Epithelial cell of esophagus (primary cell): ENCODE data around the gene REEP1.

Experiments used
- DNase-seq: peaks from one replicate; pipeline ENCODE4 v3.0.0; 2010; ENCODE audit warnings: low read depth
- H3K4me3 ChIP-seq: 2 replicates; pipeline ENCODE4 v1.5.1; 2011; ENCODE audit warnings: mild to moderate bottlenecking, low read length, control low read depth
- TF ChIP-seq, protein P1 (sequence below): IDR thresholded peaks from 2 replicates; pipeline ENCODE4 v1.5.1; 2011; ENCODE audit warnings: low read depth, mild to moderate bottlenecking, low read length, control low read depth, inconsistent platforms; ENCODE audit not compliant: insufficient read depth; ENCODE audit errors: missing control alignments

REEP1 gene

DNA sequence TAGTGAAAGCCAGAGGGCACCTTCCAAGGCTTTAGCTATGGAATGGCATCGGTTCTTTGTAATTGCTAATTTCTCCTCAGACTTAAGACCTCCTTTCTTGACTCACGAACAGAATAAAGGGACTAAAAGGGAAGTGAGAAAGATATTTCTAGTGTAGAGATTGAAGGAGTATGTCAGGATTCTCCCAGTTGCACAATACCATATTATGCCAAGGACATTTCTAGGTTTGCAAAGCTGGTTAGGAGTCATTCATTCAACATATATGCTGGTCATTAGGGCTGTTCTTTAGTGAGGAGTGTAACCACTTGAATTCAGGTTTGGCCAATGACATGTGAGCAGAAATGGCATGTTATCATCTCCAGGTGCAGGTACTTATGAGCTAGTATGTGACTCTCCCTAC, 7.4 kb downstream of the REEP1 start:
- H3K4me3 ChIP-seq, result no peak overlapping the region
- DNase-seq, result no peak
- TF ChIP-seq, protein P1, sequence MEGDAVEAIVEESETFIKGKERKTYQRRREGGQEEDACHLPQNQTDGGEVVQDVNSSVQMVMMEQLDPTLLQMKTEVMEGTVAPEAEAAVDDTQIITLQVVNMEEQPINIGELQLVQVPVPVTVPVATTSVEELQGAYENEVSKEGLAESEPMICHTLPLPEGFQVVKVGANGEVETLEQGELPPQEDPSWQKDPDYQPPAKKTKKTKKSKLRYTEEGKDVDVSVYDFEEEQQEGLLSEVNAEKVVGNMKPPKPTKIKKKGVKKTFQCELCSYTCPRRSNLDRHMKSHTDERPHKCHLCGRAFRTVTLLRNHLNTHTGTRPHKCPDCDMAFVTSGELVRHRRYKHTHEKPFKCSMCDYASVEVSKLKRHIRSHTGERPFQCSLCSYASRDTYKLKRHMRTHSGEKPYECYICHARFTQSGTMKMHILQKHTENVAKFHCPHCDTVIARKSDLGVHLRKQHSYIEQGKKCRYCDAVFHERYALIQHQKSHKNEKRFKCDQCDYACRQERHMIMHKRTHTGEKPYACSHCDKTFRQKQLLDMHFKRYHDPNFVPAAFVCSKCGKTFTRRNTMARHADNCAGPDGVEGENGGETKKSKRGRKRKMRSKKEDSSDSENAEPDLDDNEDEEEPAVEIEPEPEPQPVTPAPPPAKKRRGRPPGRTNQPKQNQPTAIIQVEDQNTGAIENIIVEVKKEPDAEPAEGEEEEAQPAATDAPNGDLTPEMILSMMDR, result no peak

GRCh38 chr2:86323273-86324021, 14.0 kb downstream of the REEP1 start:
- TF ChIP-seq, protein P1, result no peak
- DNase-seq, result no peak
- no peak overlapping the region for H3K4me3 ChIP-seq

DNA sequence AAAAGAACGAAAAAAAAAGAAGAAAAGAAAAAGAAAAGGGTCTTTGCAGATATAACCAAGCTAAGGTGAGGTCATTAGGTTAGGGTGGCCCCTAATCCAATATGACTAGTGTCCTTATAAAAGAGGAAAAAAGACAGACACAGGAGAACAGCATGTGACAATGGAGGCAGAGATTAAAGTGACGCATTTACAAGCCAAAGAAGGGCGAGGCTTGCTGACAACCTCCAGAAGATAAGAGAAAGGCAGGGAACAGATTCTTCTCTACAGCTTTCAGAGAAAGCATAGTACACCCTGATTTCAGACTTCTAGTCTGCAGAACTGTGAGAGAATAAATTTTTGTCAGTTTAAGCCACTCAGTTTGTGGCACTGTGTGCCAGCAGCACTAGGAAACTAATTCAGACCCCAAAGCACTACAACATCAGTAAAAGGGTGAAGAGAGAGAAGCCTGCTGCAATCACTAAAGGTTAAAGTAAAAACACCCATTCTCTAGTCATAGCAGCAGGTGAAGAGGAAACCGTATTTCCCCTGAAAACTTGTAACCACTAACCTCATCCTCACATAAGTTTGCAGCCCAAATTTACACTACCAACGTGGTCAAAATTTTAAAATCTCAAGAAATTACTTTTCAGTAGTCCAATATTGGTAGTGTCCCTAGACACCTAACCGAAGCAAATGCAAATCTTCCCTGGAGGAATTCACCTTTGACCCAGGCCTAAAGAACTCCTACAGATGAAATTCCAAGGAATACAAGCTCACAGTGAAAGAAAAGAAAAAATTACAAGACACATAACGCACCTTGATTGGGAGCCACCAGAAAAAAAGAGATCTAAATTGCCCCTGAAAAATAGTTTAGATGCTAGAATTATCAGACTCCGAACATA, 17.5 kb downstream of the REEP1 start:
- DNase-seq, result no peak
- TF ChIP-seq, protein P1, result no peak

GRCh38 chr2:86315084-86315483, 22.3 kb downstream of the REEP1 start:
- H3K4me3 ChIP-seq, result no peak overlapping the region
- TF ChIP-seq, protein P1, result no peak

More for the DNA sequence above, 17.5 kb downstream of the REEP1 start:
- H3K4me3 ChIP-seq, result no peak overlapping the region

DNA sequence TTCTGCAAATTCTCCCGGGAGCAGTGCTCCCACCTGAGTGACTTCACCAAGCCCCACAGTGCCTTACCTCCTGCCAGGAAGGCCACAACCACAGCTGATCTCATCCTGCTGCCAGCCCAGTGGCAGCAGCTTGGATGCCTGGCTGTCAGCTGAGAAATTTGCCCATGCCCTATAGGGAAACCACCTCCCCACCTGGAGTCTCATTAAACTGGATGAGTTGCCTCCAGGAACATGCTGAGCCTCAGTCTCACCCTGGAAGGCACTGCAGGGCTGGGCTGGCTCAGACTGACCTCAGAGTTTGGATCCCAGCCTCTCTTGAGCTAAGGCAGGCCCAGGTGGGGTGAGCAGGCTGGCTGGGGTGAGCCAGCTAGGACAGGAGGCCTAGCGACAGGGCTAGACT, 23.3 kb downstream of the REEP1 start:
- no peak for DNase-seq
- H3K4me3 ChIP-seq, result no peak overlapping the region
- TF ChIP-seq, protein P1, result no peak

More at GRCh38 chr2:86315084-86315483, 22.3 kb downstream of the REEP1 start:
- DNase-seq, result no peak

- no peak overlapping the region for H3K4me3 ChIP-seq
- DNase-seq, result no peak
- TF ChIP-seq, protein P1, result no peak
Measured at GRCh38 chr2:86313341-86313740, 24.1 kb downstream of the REEP1 start.

DNA sequence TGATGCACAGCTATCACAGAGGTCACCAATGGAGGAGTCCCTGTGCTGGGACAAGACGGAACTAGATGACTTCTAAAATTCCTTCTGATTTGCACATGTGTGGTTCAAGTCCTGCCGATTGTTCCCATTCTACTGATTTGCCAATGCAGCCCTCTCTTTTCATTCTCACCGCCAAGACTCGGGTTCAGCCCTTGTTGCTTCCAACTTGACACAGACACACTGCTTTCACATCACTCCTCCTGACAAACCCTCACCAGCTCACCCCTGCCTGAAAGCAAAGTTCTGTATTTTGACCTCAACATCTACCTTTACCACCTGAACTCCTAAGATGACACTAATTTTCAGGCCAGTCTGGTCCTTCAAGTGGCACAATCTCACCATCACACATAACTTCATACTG, 25.5 kb downstream of the REEP1 start:
- H3K4me3 ChIP-seq, result no peak overlapping the region
- DNase-seq, result no peak
- TF ChIP-seq, protein P1, result no peak
